ENCODE results near the gene ATXN1.

- TF ChIP-seq, protein P1, sequence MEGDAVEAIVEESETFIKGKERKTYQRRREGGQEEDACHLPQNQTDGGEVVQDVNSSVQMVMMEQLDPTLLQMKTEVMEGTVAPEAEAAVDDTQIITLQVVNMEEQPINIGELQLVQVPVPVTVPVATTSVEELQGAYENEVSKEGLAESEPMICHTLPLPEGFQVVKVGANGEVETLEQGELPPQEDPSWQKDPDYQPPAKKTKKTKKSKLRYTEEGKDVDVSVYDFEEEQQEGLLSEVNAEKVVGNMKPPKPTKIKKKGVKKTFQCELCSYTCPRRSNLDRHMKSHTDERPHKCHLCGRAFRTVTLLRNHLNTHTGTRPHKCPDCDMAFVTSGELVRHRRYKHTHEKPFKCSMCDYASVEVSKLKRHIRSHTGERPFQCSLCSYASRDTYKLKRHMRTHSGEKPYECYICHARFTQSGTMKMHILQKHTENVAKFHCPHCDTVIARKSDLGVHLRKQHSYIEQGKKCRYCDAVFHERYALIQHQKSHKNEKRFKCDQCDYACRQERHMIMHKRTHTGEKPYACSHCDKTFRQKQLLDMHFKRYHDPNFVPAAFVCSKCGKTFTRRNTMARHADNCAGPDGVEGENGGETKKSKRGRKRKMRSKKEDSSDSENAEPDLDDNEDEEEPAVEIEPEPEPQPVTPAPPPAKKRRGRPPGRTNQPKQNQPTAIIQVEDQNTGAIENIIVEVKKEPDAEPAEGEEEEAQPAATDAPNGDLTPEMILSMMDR (conservative IDR thresholded peaks at IDR 0.05; ENCODE audit: low read depth, low read length) = no peak
- TF ChIP-seq EZH2phosphoT487 (IDR thresholded peaks at IDR 0.05; ENCODE audit: borderline replicate concordance, low read length) (no peak), EZH2 (IDR thresholded peaks at IDR 0.05; ENCODE audit: low read length, unreplicated experiment) (no peak)
These were observed 131.1 kb downstream of the ATXN1 start for GRCh38 chr6:16630026-16630643.

All from PC-3 (cell line).